AG04449 (cell line): ENCODE measurements around the gene RSL24D1.
"Not testable (repeated sequence)": the region's sequence is repeated elsewhere in the genome, so short reads cannot be mapped to it uniquely, and the experiment has no call there.

Experiments used
- CTCF ChIA-PET: fragments of 350-600 bp; formaldehyde crosslinking; extraction: SDS; loops from one replicate; lab custom pipeline; 2021; ENCODE audit warnings: antibody characterized with exemption; lab: Yijun Ruan, JAX
- POLR2A ChIA-PET: fragments of 400-600, 350-600 bp; formaldehyde crosslinking; extraction: SDS; loops from one replicate; lab custom pipeline; 2020; ENCODE audit warnings: antibody characterized with exemption, inconsistent platforms; lab: Yijun Ruan, JAX
- DNase-seq: peaks from one replicate; pipeline ENCODE4 v3.0.0-alpha.2; 2010; ENCODE audit warnings: low read depth, low spot score
- H3K4me3 ChIP-seq: 2 replicates; pipeline ENCODE4 v1.5.1; 2011; ENCODE audit warnings: low read depth, mild to moderate bottlenecking, control low read depth, low read length
- CTCF ChIP-seq: IDR thresholded peaks from one replicate; pipeline ENCODE4 v1.5.1; 2011; ENCODE audit warnings: mild to moderate bottlenecking, moderate library complexity, low read length, control low read depth, inconsistent platforms; ENCODE audit not compliant: insufficient read depth; ENCODE audit errors: missing control alignments

RSL24D1 gene

GRCh38 chr15:55151631-55152030, 45.1 kb downstream of the RSL24D1 start:
- no peak overlapping the region for H3K4me3 ChIP-seq
- no peak for TF ChIP-seq CTCF
- POLR2A ChIA-PET, result no interaction called here
- no peak for DNase-seq
- CTCF ChIA-PET, result no interaction called here

- CTCF ChIA-PET, POLR2A ChIA-PET, DNase-seq, H3K4me3 ChIP-seq: not testable (repeated sequence)
Observed at GRCh38 chr15:55143132-55143531, 53.6 kb downstream of the RSL24D1 start.

GRCh38 chr15:55133972-55134371, 62.8 kb downstream of the RSL24D1 start:
- CTCF ChIA-PET, result no interaction called here
- TF ChIP-seq CTCF, result no peak
- POLR2A ChIA-PET, result no interaction called here
- no peak overlapping the region for H3K4me3 ChIP-seq
- no peak for DNase-seq

- no peak for DNase-seq
- H3K4me3 ChIP-seq, result no peak overlapping the region
- ChIA-PET POLR2A (no interaction called here), CTCF (no interaction called here)
- no peak for TF ChIP-seq CTCF
Observed at GRCh38 chr15:55132672-55133071, 64.1 kb downstream of the RSL24D1 start.
